Stimulated activated CD4-positive, alpha-beta T cell treated with anti-CD3 and anti-CD28 coated beads, Interleukin-1b, Interleukin-23, amount 100 ng/mL, for 48 hours (primary cell): ENCODE measurements around the gene PHACTR1.

Experiments
- DNase-seq: peaks from one replicate; pipeline ENCODE4 v3.0.0-alpha.2; 2020

Gene PHACTR1

GRCh38 chr6:13177664-13178063 is 461.1 kb downstream of the PHACTR1 start:
- peak; percentile 18 for DNase-seq

- DNase-seq = no peak
Measured at GRCh38 chr6:13178107-13178506, 461.5 kb downstream of the PHACTR1 start.

- DNase-seq = no peak
Measured at GRCh38 chr6:13180538-13180937, 464.0 kb downstream of the PHACTR1 start.

DNA sequence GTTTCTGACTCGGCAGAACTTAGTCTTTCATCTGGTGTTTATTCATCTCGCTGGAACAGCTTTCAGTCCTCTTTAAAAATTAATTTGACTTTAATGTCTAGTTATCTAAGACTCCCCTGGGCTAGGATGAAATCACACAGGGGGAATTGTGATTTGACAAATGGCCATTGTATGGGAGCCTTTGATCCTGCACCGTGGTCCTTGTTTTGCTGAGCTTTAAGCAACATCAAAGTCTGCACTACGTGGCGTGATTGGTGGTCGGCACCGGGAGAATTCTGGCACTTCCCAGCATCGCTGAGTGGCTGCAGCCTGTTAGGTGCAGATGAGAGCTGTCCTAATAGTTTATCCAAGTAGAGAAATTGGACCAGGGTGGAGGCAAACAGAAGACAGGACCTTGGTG is 464.8 kb downstream of the PHACTR1 start:
- DNase-seq = no peak

DNA sequence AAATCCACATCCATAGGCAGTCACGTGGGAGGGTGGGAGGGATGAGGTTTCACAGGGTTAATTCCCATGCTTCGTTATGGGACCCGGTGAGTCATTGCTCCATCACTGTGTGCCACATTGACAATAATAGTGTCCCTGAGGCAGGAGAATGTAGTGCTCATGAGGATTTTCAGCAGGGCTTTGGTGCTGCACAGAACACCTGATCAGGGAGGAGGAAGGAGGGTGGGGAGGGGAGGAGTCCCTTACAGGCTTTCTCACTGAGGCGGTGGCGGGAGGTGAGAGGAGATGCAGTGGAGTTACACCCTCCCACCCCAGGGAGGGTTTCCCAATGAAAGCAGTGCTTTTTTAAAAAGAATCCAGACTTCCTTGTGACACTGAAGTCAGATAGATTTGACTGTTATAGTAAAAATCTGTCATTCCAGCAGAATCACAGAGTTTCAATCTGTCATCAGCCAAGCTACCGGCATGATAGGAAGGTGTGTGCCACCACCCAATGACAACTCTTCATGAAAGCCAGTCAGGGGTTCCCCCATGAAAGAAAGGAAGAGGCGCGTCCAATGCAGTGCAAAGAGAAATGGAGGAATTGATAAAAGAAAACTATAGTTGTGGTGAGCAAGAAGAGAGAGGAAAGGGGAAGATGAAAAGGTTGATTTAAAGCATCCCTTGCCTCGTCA is 467.0 kb downstream of the PHACTR1 start:
- no peak for DNase-seq

GRCh38 chr6:13184089-13184468 is 467.5 kb downstream of the PHACTR1 start:
- DNase-seq = no peak

DNA sequence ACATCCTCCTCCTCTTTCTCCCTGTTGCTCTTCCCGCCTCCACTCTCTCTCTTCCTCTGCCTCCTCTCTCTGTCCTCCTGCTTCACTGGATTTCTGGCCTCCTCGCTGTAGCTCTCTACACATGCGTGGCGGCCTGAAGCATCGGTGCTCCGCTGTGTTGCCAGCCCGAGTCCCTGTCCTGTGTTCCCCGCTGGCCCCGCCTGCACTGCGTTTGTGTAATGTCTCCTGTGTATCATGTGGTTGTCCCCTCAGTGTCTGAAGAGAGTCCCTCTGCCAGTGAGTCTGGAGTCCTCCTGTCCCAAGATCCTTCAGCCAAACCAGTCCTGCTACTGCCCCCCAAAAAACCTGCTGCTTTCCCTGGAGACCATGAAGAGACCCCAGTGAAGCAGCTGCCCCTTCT is 468.0 kb downstream of the PHACTR1 start:
- no peak for DNase-seq

GRCh38 chr6:13186861-13187260 is 470.3 kb downstream of the PHACTR1 start:
- DNase-seq = no peak

- DNase-seq = no peak
Measured at GRCh38 chr6:13187692-13188091, 471.1 kb downstream of the PHACTR1 start.

DNA sequence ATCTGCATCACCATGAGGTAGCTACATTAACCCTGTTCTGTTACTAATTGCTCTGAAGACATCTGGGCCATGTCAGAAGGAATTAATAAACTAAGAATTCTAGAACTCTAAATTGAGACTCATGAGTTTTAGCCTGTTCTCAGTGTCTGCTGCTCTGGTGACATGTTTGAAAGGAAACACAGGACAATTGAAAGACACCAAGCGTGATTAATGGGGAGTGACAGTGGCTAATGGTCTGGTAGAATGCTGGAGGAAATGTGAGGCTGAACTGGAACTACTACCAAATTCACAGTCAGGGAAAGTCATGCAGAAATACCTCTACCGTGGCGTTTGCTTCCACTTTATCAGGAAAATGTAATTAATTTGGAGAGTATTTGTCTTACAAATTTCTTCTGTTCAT is 471.7 kb downstream of the PHACTR1 start:
- DNase-seq = no peak

GRCh38 chr6:13189710-13190109 is 473.1 kb downstream of the PHACTR1 start:
- DNase-seq = no peak

GRCh38 chr6:13190376-13190775 is 473.8 kb downstream of the PHACTR1 start:
- DNase-seq = no peak

- DNase-seq = no peak
Measured at GRCh38 chr6:13191461-13191860, 474.9 kb downstream of the PHACTR1 start.

- no peak for DNase-seq
Measured at GRCh38 chr6:13194852-13195251, 478.3 kb downstream of the PHACTR1 start.

GRCh38 chr6:13195803-13196202 is 479.2 kb downstream of the PHACTR1 start:
- DNase-seq = no peak

DNA sequence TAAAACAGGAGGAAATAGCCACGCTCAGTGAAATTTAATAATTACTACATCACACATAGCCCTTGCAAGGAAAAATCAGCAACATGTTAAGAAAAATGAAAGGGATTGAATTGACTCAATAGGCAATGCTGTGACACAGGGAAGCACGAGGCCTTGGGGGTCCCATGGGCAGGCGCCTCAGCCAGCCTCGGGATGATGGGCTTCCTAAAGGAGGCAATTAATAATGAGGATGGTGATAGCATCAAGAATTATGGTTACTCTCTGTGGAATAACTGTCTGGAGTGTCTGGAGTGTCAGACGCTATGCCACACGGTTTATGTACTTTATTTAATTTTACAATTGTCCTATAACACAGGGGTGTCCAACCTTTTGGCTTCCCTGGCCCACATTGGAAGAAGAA is 481.6 kb downstream of the PHACTR1 start:
- DNase-seq = no peak

DNA sequence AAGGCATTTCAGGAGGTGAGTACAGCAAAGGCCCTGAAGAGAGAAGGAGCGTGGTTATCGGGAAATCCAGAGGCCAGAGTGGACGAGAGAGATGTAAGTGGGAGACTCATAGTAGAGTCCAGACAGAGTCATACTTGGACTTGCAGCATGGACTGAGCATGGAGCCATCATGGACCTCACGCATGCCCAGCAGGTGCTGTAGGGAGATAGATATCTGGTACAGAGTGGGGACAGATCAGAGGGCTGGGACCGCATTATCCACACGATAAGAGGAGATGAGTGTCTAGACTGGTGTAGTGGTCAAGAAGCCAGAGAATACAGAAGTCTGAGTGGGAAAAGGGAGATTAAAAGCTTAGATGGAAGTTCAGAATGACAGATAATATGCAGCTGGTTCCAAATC is 484.8 kb downstream of the PHACTR1 start:
- DNase-seq = no peak

DNA sequence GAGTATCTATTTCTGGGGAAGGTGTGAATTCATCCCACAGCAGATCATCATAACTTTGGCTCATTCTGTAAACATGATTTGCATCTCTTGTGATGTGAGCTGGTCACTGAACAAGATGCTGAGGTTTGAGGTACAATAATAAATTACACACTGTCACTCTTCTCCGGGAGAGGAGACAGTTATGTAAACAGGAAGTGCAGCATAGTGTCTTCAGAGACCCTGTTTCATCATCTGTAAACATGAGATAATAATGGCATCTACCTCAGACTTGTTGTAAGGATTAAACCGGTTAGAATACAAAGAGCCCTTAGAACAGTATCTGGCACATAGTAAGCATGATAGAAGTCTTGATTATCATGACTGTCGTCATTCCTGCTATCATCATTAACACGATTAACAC is 486.6 kb downstream of the PHACTR1 start:
- DNase-seq = no peak

GRCh38 chr6:13205106-13205505 is 488.5 kb downstream of the PHACTR1 start:
- no peak for DNase-seq

GRCh38 chr6:13212096-13212495 is 495.5 kb downstream of the PHACTR1 start:
- no peak for DNase-seq

GRCh38 chr6:13212538-13212937 is 496.0 kb downstream of the PHACTR1 start:
- no peak for DNase-seq

DNA sequence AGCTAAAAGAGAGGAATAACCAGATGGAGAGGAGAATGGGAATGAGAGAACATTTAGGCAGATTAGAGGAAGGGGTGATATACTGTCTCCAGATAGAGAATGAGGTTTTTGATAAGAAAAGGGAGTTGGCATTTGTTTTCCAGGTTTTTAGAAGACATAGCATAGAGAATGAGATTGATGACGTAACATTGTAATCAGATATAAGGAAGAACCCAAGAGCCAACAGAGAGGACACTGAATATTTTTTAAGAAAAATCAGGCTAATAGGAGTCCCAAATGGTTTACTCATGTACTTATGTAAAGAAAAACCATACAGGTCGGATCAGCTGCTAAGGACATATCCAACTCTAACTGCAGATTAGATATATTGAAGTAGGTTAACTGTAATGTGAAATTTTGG is 498.8 kb downstream of the PHACTR1 start:
- DNase-seq = no peak

GRCh38 chr6:13216236-13217014 is 499.9 kb downstream of the PHACTR1 start:
- no peak for DNase-seq

DNA sequence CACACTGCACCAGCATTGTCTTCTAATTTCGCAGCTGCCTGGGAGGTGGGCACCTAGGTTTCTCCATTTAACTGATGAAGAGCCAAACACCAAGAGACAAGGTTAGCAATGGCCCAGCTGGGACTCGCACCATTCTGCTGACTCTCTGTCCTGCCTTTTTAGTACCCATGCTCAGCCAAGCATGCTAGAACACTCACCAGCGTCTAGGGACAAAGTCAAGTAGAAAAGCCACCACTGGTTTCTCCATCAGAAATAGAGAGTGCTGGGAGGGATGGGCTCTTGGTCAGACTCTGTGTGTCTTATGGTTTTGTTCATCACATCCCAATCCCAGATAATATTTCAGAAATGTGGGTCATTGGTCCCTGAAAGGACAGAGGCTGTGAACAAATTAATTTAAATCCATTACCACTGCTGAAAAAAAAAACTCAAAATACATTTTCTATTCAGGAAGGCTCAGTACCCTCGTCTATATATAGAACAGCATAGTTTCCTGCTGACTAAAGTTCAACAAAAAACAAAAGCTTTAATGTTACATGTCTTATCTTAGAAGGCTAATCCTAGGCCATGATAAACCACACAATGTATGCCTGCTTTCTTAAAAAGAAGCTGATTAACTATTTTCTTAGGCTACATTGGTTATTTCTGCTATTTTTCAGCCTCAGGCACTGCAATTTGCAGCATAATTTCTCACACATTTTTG is 500.8 kb downstream of the PHACTR1 start:
- no peak for DNase-seq
